ENCODE measurements around the gene PRDM15. TPM values are rescaled to one million over a fixed set of nuclear protein-coding genes. Genes with fewer than 3 reads are reported as not detected.

The PRDM15 gene
- total RNA-seq, 4 donors from 2014 or later, result 5.3 to 6.8 (median 5.8) TPM

DNA sequence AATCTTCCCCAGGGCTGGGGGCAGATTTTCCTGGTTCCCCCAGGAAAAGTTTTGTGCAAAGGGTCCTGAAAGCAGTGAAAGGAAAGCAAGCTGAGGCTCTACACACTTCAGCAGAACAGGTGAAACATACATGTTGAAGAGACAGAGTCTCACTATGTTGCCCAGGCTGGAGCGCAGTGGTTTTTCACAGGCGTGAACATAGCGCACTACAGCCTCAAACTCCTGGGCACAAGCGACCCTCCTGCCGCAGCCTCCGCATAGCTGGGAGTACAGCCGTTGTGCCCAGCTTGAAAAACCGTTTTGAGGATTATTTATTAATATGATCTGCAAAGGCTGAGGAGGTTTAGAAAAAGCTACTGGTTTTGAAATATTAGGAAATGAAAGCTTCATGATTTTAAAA is 11.8 kb downstream of the PRDM15 start:
- no peak for TF ChIP-seq CTCF (IDR thresholded peaks at IDR 0.05; ENCODE audit: low read depth)

GRCh38 chr21:41866274-41866809 is 12.8 kb downstream of the PRDM15 start:
- TF ChIP-seq CTCF (IDR thresholded peaks at IDR 0.05; ENCODE audit: low read depth), result no peak

GRCh38 chr21:41865002-41865777 is 14.0 kb downstream of the PRDM15 start:
- TF ChIP-seq CTCF (IDR thresholded peaks at IDR 0.05; ENCODE audit: low read depth), result no peak

DNA sequence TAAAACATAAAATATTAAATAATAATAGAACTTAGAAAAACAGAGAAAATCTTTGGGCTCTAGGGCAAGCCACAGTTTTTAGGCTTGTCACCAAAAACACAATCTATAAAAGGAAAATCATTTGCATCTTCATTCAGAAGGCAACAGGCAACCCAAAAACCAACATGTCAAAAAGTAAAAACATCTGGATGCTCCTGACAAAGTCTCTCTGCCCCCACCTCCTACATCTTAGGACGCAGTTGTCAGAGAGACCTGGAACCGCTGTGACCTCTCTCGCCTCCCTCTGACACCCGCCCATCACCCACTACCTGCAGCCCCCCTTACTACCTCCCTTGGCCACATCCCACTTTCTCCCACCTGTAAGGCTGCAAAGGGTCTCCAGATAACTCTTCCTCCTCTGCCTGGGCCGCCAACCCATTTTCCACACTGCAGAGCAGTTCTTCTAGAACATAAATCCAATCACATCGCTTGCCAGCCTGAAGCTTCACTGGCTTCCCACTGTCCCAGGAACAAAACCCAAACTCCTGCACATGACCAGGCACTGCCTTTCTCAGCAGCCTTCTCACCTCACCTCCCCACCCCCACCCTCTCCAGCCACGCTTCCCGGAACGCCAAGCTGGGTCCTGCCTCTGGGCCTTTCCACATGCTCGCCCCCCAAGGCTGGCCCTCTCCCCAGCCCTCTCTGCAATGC is 14.7 kb downstream of the PRDM15 start:
- TF ChIP-seq CTCF (IDR thresholded peaks at IDR 0.05; ENCODE audit: low read depth), result no peak

DNA sequence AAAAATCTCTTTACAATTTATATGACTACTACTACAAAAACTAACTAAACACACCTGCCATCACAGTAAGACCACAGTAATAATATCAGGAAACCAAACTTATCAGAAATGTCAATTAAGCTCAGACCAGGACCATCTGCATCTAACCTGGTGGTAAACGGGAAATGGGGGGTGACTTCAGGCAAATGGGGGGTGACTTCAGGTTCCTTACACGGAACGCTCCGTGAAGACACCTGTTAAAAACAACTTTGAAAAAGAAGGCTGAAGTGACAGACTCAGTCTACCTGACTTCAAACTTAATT is 15.8 kb downstream of the PRDM15 start:
- no peak for TF ChIP-seq CTCF (IDR thresholded peaks at IDR 0.05; ENCODE audit: low read depth)

DNA sequence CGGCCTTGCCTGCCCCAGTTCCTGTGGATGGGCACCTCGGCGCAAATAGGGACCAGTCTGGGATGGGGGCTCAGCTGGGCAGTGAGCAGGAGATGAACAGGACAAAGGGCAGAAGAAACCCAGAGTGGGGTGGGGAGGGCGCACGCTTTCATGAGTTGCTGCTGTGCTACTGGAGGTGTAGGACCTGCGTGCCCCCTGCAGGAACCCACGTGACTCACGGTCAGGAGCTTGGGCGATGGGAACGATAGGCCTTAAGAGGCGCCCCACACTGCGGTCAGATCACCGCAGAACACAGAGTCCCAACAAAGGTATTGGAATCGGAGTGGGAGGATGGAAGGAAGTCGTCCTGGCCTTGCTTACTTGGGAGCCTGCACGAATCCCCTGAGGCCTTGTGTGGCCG is 17.2 kb downstream of the PRDM15 start:
- no peak for TF ChIP-seq CTCF (IDR thresholded peaks at IDR 0.05; ENCODE audit: low read depth)

DNA sequence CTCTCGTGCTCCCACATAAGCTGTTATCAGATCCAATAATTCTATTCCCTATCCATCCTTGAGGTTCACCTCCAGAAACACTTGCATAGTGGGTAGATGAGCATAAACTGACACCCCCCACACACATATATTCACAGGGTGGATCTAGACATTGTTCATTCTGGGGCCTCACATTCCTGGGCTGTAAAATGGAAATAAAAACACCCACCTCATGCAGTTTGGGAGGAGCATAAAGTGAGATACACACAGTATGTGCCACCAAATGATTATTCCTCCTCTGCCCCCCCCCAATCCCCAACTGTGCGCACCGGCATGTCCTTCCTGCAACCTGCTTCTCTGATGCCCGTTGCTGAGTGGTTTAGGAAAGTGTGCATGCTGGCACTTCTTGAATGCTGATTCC is 17.9 kb downstream of the PRDM15 start:
- TF ChIP-seq CTCF (IDR thresholded peaks at IDR 0.05; ENCODE audit: low read depth), result no peak

Data from subcutaneous adipose tissue (tissue), 4 donors.